Naive thymus-derived CD4-positive, alpha-beta T cell (primary cell): ENCODE data around the gene SLC38A3. TPM values are rescaled to one million over a fixed set of nuclear protein-coding genes. Genes with fewer than 3 reads are reported as not detected.
"Not testable (repeated sequence)": the region's sequence is repeated elsewhere in the genome, so short reads cannot be mapped to it uniquely, and the experiment has no call there.

Source experiments
- ATAC-seq: fragments of 150-1000 bp; cut with Tn5 transposase; 2 replicates; pipeline ENCODE4 v1.10.0; 2021; ENCODE audit warnings: mild to moderate bottlenecking, moderate library complexity
- CTCF ChIA-PET: fragments of 350-600 bp; sonication (Branson Sonifier 250); formaldehyde crosslinking; loops from one replicate; lab custom pipeline; 2021; ENCODE audit warnings: antibody characterized with exemption; lab: Charles Lee
- POLR2A ChIA-PET: fragments of 350-600 bp; sonication (Branson Sonifier 250); formaldehyde crosslinking; loops from one replicate; lab custom pipeline; 2021; ENCODE audit warnings: antibody characterized with exemption, inconsistent platforms; lab: Charles Lee
- DNase-seq, 9 donors: peaks; one replicate each; pipeline versions ENCODE4 v3.0.0 to v3.0.0-alpha.2; 2020 to 2022; ENCODE audit warnings: mixed read lengths in 1 of 9
- H3K27ac ChIP-seq: one replicate; pipeline ENCODE4 v1.7.0; 2013; ENCODE audit warnings: mild to moderate bottlenecking, low read depth, low read length, moderate library complexity
- H3K27me3 ChIP-seq, 2 donors: one replicate each; pipeline ENCODE4 v1.7.0; 2013; ENCODE audit warnings: low read length in 2 of 2, mild to moderate bottlenecking in 2 of 2, moderate library complexity in 2 of 2; ENCODE audit not compliant: control insufficient read depth in 2 of 2, insufficient read depth in 2 of 2
- H3K36me3 ChIP-seq, 3 experiments: 1 replicate in 2 of 3; 2 replicates in 1 of 3; pipeline ENCODE4 v1.7.0; 2013; ENCODE audit warnings: low read length in 3 of 3, mild to moderate bottlenecking in 3 of 3, moderate library complexity in 1 of 3; ENCODE audit not compliant: insufficient read depth in 3 of 3, control insufficient read depth in 2 of 3
- H3K4me1 ChIP-seq, 2 donors: one replicate each; pipeline ENCODE4 v1.7.0; 2013; ENCODE audit warnings: low read length in 2 of 2, mild to moderate bottlenecking in 2 of 2, moderate library complexity in 1 of 2; ENCODE audit not compliant: control insufficient read depth in 2 of 2, insufficient read depth in 2 of 2
- H3K4me3 ChIP-seq: 2 replicates; pipeline ENCODE4 v1.7.0; 2013; ENCODE audit warnings: mild to moderate bottlenecking, low read length
- H3K9me3 ChIP-seq, 3 experiments: 1 replicate in 2 of 3; 2 replicates in 1 of 3; pipeline ENCODE4 v1.7.0; 2013; ENCODE audit warnings: low read length in 3 of 3; ENCODE audit not compliant: control insufficient read depth in 2 of 3
- H3K27ac Mint-ChIP-seq, 9 donors: one replicate each; pipeline ENCODE4 v1.8.0; 2020 to 2022; ENCODE audit warnings: mixed read lengths in 9 of 9, mild to moderate bottlenecking in 8 of 9, moderate library complexity in 5 of 9, inconsistent platforms in 2 of 9
- H3K27me3 Mint-ChIP-seq, 5 donors: one replicate each; pipeline ENCODE4 v1.8.0; 2021 to 2022; ENCODE audit warnings: mixed read lengths in 5 of 5, mild to moderate bottlenecking in 1 of 5
- H3K36me3 Mint-ChIP-seq, 5 donors: one replicate each; pipeline ENCODE4 v1.8.0; 2020 to 2022; ENCODE audit warnings: mixed read lengths in 5 of 5, mild to moderate bottlenecking in 3 of 5, inconsistent platforms in 1 of 5
- H3K4me1 Mint-ChIP-seq, 7 donors: one replicate each; pipeline ENCODE4 v1.8.0; 2020 to 2022; ENCODE audit warnings: mixed read lengths in 7 of 7, mild to moderate bottlenecking in 3 of 7, inconsistent platforms in 1 of 7
- H3K4me3 Mint-ChIP-seq, 10 donors: one replicate each; pipeline ENCODE4 v1.8.0; 2020 to 2022; ENCODE audit warnings: mild to moderate bottlenecking in 10 of 10, mixed read lengths in 10 of 10, moderate library complexity in 6 of 10, inconsistent platforms in 2 of 10
- H3K9me3 Mint-ChIP-seq, 11 donors: one replicate each; pipeline ENCODE4 v1.8.0; 2020 to 2022; ENCODE audit warnings: mixed read lengths in 11 of 11, mild to moderate bottlenecking in 4 of 11, inconsistent platforms in 1 of 11, moderate library complexity in 1 of 11
- intact Hi-C, 2 donors: fragments of 100-400 bp; cut with micrococcal nuclease; formaldehyde crosslinking; loops; one replicate each; pipeline ENCODE4 v1.15.1; 2023
- polyA plus RNA-seq, 2 donors: library from polyadenylated mRNA; unstranded; fragments of 300-500 nt; fragmentation: Illumina TruSeq; gene quantifications; one replicate each; pipeline ENCODE4 v1.2.3, GENCODE V29; 2021
- total RNA-seq, 6 experiments: library from RNA in 5 of 6; stranded (reverse) in 5 of 6; gene quantifications; 1 replicate in 5 of 6; 2 replicates in 1 of 6; pipeline ENCODE4 v1.2.3 and lab custom pipeline; 2021 to 2026

The SLC38A3 gene
- total and polyA plus RNA-seq, 7 experiments from 2014 or later = 1.8 TPM; not detected in 6

GRCh38 chr3:50261505-50261904 is 56.4 kb downstream of the SLC38A3 start:
- Histone ChIP-seq H3K4me3 (no peak overlapping the region), H3K36me3 (peaks cover 5 to 30% (median 8%) of the 10 kb centered on the region in 3 experiments), H3K27me3 (no peaks in the 10 kb centered on the region), H3K27ac (no peak overlapping the region), H3K9me3 (no peaks in the 10 kb centered on the region), H3K4me1 (peaks cover 6% of the 10 kb centered on the region in 2 donors)
- peaks cover 0 to 12% (median 4%) of the 10 kb centered on the region in 7 donors for H3K4me1 Mint-ChIP-seq
- no peaks in the 10 kb centered on the region for H3K9me3 Mint-ChIP-seq
- intact Hi-C loops = no loop called here
- H3K27me3 Mint-ChIP-seq = peaks cover 0 to 7% (median 0%) of the 10 kb centered on the region in 5 donors
- ChIA-PET POLR2A (interaction anchor here (1.0 to 1.4 kb wide), 2 partner anchors 14 to 26 kb away, joined by 3 to 5 read pairs; partner anchors contain the start of gene GNAI2), CTCF (interaction anchor here (0.9 to 1.0 kb wide), 2 partner anchors 17 to 69 kb away, joined by 3 to 4 read pairs; partner anchors contain the start of gene LSMEM2)
- peak overlapping the region in 5 of 10 donors; percentile 8 to 86 (median 43) for H3K4me3 Mint-ChIP-seq
- no peak for ATAC-seq
- H3K36me3 Mint-ChIP-seq = peaks cover 0 to 16% (median 0%) of the 10 kb centered on the region in 5 donors
- peak overlapping the region in 2 of 9 donors; percentile 19 to 71 for H3K27ac Mint-ChIP-seq
- DNase-seq = no peak

- H3K4me3 Mint-ChIP-seq, H3K27ac ChIP-seq, H3K27me3 ChIP-seq, H3K9me3 ChIP-seq, H3K9me3 Mint-ChIP-seq, H3K4me1 ChIP-seq, H3K27ac Mint-ChIP-seq, DNase-seq, H3K4me3 ChIP-seq, ATAC-seq, POLR2A ChIA-PET, intact Hi-C loops: not testable (repeated sequence)
- peaks cover 0 to 12% (median 4%) of the 10 kb centered on the region in 7 donors for H3K4me1 Mint-ChIP-seq
- H3K27me3 Mint-ChIP-seq = peaks cover 0 to 14% (median 0%) of the 10 kb centered on the region in 5 donors
- H3K36me3 ChIP-seq = peaks cover under 1 to 23% (median 5%) of the 10 kb centered on the region in 3 experiments
- peaks cover 0 to 10% (median 0%) of the 10 kb centered on the region in 5 donors for H3K36me3 Mint-ChIP-seq
- CTCF ChIA-PET = interaction anchor here (0.9 kb wide), 1 partner anchor 70 kb away, joined by 3 read pairs; no protein-coding TSS in a partner anchor
These were observed 57.1 kb downstream of the SLC38A3 start for GRCh38 chr3:50262200-50262599.

DNA sequence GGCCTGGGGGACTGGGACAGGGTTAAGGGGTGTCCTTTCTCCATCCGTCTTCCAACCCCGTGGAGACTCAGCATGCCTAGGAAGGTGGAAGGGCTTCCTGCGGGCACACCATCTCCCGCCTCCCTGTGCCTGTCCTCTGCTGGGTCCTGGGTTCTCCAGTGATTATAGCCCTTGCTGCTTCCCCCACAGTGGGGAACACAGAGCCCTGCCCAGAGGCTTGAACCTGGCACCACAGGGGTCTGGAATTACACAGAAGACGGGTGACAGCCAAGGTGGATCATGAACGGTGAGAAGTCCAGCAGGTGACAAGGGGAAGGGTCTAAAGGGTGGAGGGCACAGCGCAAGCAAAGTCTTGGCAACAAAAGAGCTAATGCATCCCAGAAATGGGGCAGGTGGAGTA is 57.7 kb downstream of the SLC38A3 start:
- Histone ChIP-seq H3K36me3 (peaks cover 0 to 18% (median 0%) of the 10 kb centered on the region in 3 experiments), H3K9me3 (no peaks in the 10 kb centered on the region), H3K27me3 (no peaks in the 10 kb centered on the region), H3K4me1 (peaks cover 6% of the 10 kb centered on the region in 2 donors), H3K4me3 (no peak overlapping the region), H3K27ac (no peak overlapping the region)
- H3K36me3 Mint-ChIP-seq = peaks cover 0 to 5% (median 0%) of the 10 kb centered on the region in 5 donors
- ChIA-PET POLR2A (interaction anchor here (0.7 kb wide), 1 partner anchor 71 kb away, joined by 3 read pairs; no protein-coding TSS in a partner anchor), CTCF (interaction anchor here (0.6 to 1.4 kb wide), 4 partner anchors 16 to 71 kb away, joined by 3 to 6 read pairs (median 4); partner anchors contain the start of gene IFRD2)
- intact Hi-C loops = no loop called here
- no peak overlapping the region for H3K4me3 Mint-ChIP-seq
- peaks cover 0 to 19% (median 0%) of the 10 kb centered on the region in 5 donors for H3K27me3 Mint-ChIP-seq
- no peak for ATAC-seq
- H3K9me3 Mint-ChIP-seq = no peaks in the 10 kb centered on the region
- H3K4me1 Mint-ChIP-seq = peaks cover 0 to 12% (median 3%) of the 10 kb centered on the region in 7 donors
- no peak for DNase-seq
- no peak overlapping the region for H3K27ac Mint-ChIP-seq

DNA sequence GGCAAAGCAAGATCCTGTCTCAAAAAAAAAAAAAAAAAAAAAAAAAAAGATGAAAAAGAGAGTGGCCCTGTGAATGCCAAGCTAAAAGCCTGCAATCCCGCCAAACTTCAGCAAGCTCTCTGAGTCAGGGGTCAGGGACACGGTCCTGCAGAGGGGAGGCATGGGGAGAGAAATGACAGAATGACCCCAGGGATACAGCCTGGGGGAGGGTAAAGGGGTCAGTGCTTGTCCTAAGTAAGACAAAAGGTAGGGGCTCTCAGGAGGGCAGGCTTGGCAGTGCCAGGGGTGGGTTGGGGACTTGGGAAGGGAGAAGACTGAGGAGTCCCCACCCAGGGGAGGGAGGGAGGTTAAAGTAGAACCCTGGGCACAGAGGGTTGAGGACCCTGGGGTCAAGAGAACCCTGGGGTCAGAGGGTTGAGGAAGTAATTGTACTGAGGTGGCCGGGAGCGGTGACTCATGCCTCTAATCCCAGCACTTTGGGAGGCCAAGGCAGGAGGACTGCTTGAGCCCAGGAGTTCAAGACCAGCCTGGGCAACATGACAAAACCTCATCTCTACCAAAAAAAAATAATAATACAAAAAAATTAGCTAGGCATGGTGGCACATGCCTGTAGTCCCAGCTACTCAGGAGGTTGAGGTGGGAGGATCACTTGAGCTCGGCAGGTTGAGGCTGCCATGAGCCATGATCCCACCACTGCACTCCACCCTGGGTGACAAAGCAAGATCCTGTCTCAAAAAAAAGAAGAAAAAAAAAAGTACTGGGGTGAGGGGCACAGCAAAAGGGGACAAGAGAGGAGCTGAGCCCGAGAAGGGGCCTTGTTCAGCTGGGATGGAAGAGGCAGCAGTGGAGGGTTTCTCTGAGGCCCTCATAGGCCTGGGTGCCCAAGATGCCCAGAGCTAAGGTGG is 58.7 kb downstream of the SLC38A3 start:
- ChIA-PET POLR2A (interaction anchor here (0.6 to 0.7 kb wide), 2 partner anchors 40 to 70 kb away, joined by 3 to 5 read pairs; no protein-coding TSS in a partner anchor), CTCF (interaction anchor here (0.6 to 1.4 kb wide), 5 partner anchors 17 to 359 kb away, joined by 3 to 6 read pairs (median 4); partner anchors contain the start of gene IFRD2)
- Mint-ChIP-seq H3K4me1 (peaks cover 0 to 12% (median 3%) of the 10 kb centered on the region in 7 donors), H3K4me3 (no peak overlapping the region), H3K36me3 (no peaks in the 10 kb centered on the region), H3K9me3 (no peaks in the 10 kb centered on the region), H3K27me3 (peaks cover 0 to 28% (median 0%) of the 10 kb centered on the region in 5 donors), H3K27ac (no peak overlapping the region)
- no peak overlapping the region for H3K4me3 ChIP-seq
- no peaks in the 10 kb centered on the region for H3K27me3 ChIP-seq
- H3K27ac ChIP-seq = no peak overlapping the region
- H3K4me1 ChIP-seq = peaks cover 6% of the 10 kb centered on the region in 2 donors
- no peak for DNase-seq
- no peak for ATAC-seq
- intact Hi-C loops = no loop called here
- peaks cover 0 to 8% (median 0%) of the 10 kb centered on the region in 3 experiments for H3K36me3 ChIP-seq
- H3K9me3 ChIP-seq = no peaks in the 10 kb centered on the region

DNA sequence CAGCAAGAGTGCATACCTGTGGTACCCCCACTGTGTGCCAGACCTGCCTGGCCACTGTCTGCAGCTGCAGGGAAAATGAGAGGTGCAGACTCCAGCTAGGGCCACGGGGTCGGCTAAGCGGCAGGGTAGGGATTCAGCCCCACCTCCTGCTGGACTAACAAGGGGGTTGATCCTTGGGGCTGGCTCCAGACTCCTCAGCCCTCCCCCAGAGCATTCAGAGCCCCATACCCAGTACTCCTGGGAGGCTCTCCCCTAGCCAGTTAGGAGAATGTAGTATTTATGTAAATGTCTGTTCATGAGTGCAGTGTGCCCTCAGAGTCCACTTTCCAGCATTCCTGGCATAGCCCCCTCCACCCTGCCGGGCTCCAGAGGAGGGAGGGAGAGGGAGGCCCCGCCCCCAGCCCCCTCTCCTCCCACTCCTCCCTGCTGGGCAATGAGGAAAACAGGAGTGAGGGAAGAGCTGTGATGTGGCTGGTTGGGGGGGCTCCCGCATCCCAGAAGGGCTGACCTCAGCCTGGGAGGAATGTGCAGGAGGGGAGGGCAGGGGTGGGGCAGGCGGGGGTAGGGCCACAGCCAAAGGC is 59.4 kb downstream of the SLC38A3 start:
- intact Hi-C loops = no loop called here
- no peaks in the 10 kb centered on the region for H3K9me3 Mint-ChIP-seq

DNA sequence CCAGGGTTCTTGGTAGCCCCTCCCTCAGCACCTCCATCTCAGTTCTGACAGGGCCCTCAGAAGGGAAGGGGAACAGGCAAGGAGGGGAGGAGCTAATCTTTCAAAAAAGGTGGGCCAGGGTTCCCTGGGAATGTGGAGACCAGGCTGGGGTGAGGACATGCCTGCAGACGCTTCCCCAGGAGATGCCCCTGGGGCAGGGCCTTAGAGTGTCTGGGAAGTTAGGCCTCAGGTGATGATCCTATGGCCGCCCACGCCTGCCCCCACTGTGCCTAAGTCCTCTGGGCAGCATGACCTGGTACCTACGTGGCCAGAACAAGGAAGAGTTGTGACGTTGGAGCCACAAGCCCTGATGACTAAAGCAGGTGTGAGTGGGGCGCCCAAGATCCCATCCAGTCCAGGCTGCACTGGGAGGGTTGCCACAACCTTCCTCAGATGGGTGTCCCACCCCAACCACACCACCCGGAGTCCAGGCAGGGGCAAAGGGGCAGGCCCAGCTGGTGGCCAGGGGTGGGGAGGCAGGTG is 60.0 kb downstream of the SLC38A3 start:
- peaks cover 0 to 5% (median 0%) of the 10 kb centered on the region in 7 donors for H3K4me1 Mint-ChIP-seq
- H3K27ac ChIP-seq = no peak overlapping the region
- intact Hi-C loops = no loop called here
- ATAC-seq = no peak
- DNase-seq = no peak
- H3K36me3 Mint-ChIP-seq = no peaks in the 10 kb centered on the region
- no peak overlapping the region for H3K27ac Mint-ChIP-seq
- H3K27me3 ChIP-seq = no peaks in the 10 kb centered on the region
- H3K9me3 ChIP-seq = no peaks in the 10 kb centered on the region
- H3K27me3 Mint-ChIP-seq = peaks cover 0 to 30% (median 0%) of the 10 kb centered on the region in 5 donors
- H3K4me1 ChIP-seq = peaks cover 0 to 6% of the 10 kb centered on the region in 2 donors
- no peaks in the 10 kb centered on the region for H3K36me3 ChIP-seq
- POLR2A ChIA-PET = no interaction called here
- no peak overlapping the region for H3K4me3 Mint-ChIP-seq
- no peaks in the 10 kb centered on the region for H3K9me3 Mint-ChIP-seq
- no peak overlapping the region for H3K4me3 ChIP-seq
- CTCF ChIA-PET = interaction anchor here (0.6 to 0.8 kb wide), 2 partner anchors 71 to 165 kb away, joined by 3 to 6 read pairs; no protein-coding TSS in a partner anchor

More for the DNA sequence above, 59.4 kb downstream of the SLC38A3 start:
- Mint-ChIP-seq H3K4me3 (no peak overlapping the region), H3K27ac (no peak overlapping the region), H3K36me3 (no peaks in the 10 kb centered on the region), H3K4me1 (peaks cover 0 to 8% (median 3%) of the 10 kb centered on the region in 7 donors), H3K27me3 (peaks cover 0 to 30% (median 0%) of the 10 kb centered on the region in 5 donors)
- no peak for DNase-seq
- Histone ChIP-seq H3K4me3 (no peak overlapping the region), H3K4me1 (peaks cover 4 to 6% of the 10 kb centered on the region in 2 donors), H3K9me3 (no peaks in the 10 kb centered on the region), H3K27ac (no peak overlapping the region), H3K36me3 (peaks cover 0 to under 1% (median 0%) of the 10 kb centered on the region in 3 experiments), H3K27me3 (no peaks in the 10 kb centered on the region)
- POLR2A ChIA-PET = interaction anchor here (0.6 kb wide), 1 partner anchor 41 kb away, joined by 5 read pairs; no protein-coding TSS in a partner anchor
- CTCF ChIA-PET = interaction anchor here (0.6 to 1.4 kb wide), 4 partner anchors 28 to 358 kb away, joined by 3 to 6 read pairs (median 4); partner anchors contain the start of gene IFRD2
- no peak for ATAC-seq
